Right hindlimb (tissue), 1 donor: Measurements from ENCODE around the gene CAGE1.

Experiments used
- DNase-seq: peaks from one replicate; pipeline ENCODE4 v3.0.0-alpha.2; 2018

CAGE1 gene

GRCh38 chr6:7389451-7390225 is at the start of gene CAGE1, which contains the start of gene RIOK1:
Gene CAGE1, minus strand, starts transcription at chr6:7389742. Its CDS starts 2,569 bp downstream, at chr6:7387173.
Gene RIOK1, plus strand, starts transcription at chr6:7389808. Its CDS starts 195 bp downstream, at chr6:7390003.
- peak; percentile 97 for DNase-seq

- no peak for DNase-seq
Observed at GRCh38 chr6:7439228-7439627, 49.7 kb upstream of the CAGE1 start.

- no peak for DNase-seq
Observed at GRCh38 chr6:7438011-7438410, 48.5 kb upstream of the CAGE1 start.

- no peak for DNase-seq
Observed at GRCh38 chr6:7434672-7435071, 45.1 kb upstream of the CAGE1 start.

- DNase-seq, result no peak
Observed at GRCh38 chr6:7433121-7433617, 43.6 kb upstream of the CAGE1 start.

GRCh38 chr6:7432391-7433120 is 43.0 kb upstream of the CAGE1 start:
- no peak for DNase-seq

GRCh38 chr6:7431674-7432390 is 42.3 kb upstream of the CAGE1 start:
- peak; percentile 37 for DNase-seq

- no peak for DNase-seq
Observed at GRCh38 chr6:7431313-7431673, 41.8 kb upstream of the CAGE1 start.

- DNase-seq, result no peak
Observed at GRCh38 chr6:7426447-7427169, 37.1 kb upstream of the CAGE1 start.

- no peak for DNase-seq
Observed at GRCh38 chr6:7425808-7426190, 36.3 kb upstream of the CAGE1 start.

- no peak for DNase-seq
Observed at GRCh38 chr6:7424967-7425807, 35.6 kb upstream of the CAGE1 start.

GRCh38 chr6:7424058-7424457 is 34.5 kb upstream of the CAGE1 start:
- DNase-seq, result no peak

GRCh38 chr6:7421066-7421465 is 31.5 kb upstream of the CAGE1 start:
- no peak for DNase-seq

GRCh38 chr6:7419065-7419464 is 29.5 kb upstream of the CAGE1 start:
- no peak for DNase-seq

- DNase-seq, result no peak
Observed at GRCh38 chr6:7418238-7418905, 28.8 kb upstream of the CAGE1 start.

GRCh38 chr6:7417684-7418083 is 28.1 kb upstream of the CAGE1 start:
- no peak for DNase-seq

GRCh38 chr6:7414811-7415210 is 25.3 kb upstream of the CAGE1 start:
- no peak for DNase-seq

GRCh38 chr6:7413151-7413823 is 23.7 kb upstream of the CAGE1 start:
- DNase-seq, result no peak

GRCh38 chr6:7411328-7411727 is 21.8 kb upstream of the CAGE1 start:
- DNase-seq, result no peak

GRCh38 chr6:7410851-7411250 is 21.3 kb upstream of the CAGE1 start:
- DNase-seq, result no peak

GRCh38 chr6:7409740-7410139 is 20.2 kb upstream of the CAGE1 start:
- no peak for DNase-seq
